ENCODE results near the gene CDC40.
"Not testable (repeated sequence)": the region's sequence is repeated elsewhere in the genome, so short reads cannot be mapped to it uniquely, and the experiment has no call there.

CDC40 gene

GRCh38 chr6:110272781-110273180, 92.6 kb downstream of the CDC40 start:
- DNase-seq: not testable (repeated sequence)

- no peak for DNase-seq
Observed at GRCh38 chr6:110277100-110277665, 97.0 kb downstream of the CDC40 start.
